Caki2 (cell line): ENCODE results near the gene ANKRD55. TPM values are rescaled to one million over a fixed set of nuclear protein-coding genes. Genes with fewer than 3 reads are reported as not detected.

Experiments used
- DNase-seq: peaks from one replicate; pipeline ENCODE4 v3.0.0-alpha.2; 2015; ENCODE audit warnings: low read depth
- in situ Hi-C: cut with HindIII; loops from 2 replicates; pipeline ENCODE4 v1.10.0; 2016; ENCODE audit warnings: low sequenced_read_pairs, low pct_unique_long_range_greater_than_20kb, mixed read lengths
- total RNA-seq: library from RNA; depleted of rRNA; stranded (reverse); fragments of >200 nt; shearing (Covaris generic); gene quantifications from 2 replicates; pipeline ENCODE4 v1.2.3, GENCODE V29; 2014; ENCODE audit warnings: low replicate concordance; rRNA removed

ANKRD55 gene
- total RNA-seq, 1 experiment from 2014 or later, result not detected

GRCh38 chr5:56052735-56053134 lies 180.4 kb downstream of the ANKRD55 start:
- in situ Hi-C loops, result no loop called here
- DNase-seq, result no peak

- DNase-seq, result no peak
- in situ Hi-C loops, result no loop called here
These were observed 182.4 kb downstream of the ANKRD55 start for GRCh38 chr5:56050551-56051255.

Other genes starting within 250 kb of the ANKRD55 start
- gene IL6ST, start 238.4 kb downstream of the ANKRD55 start, total RNA-seq, result 33.3 and 65.9 TPM in 2 replicates